B cell (primary cell): ENCODE results near the gene ZNF3.

Source experiments
- EZH2 ChIP-seq: IDR thresholded peaks from 2 replicates; pipeline ENCODE4 v1.6.1; 2012; ENCODE audit warnings: borderline replicate concordance, low read depth, mild to moderate bottlenecking, moderate library complexity, low read length; ENCODE audit not compliant: insufficient read depth, poor library complexity, severe bottlenecking
- TF ChIP-seq, protein P1 (sequence below): fragments of 200-600 bp; IDR thresholded peaks from one replicate; pipeline ENCODE4 v1.8.0; 2022; ENCODE audit warnings: antibody characterized with exemption, mild to moderate bottlenecking

DNA sequence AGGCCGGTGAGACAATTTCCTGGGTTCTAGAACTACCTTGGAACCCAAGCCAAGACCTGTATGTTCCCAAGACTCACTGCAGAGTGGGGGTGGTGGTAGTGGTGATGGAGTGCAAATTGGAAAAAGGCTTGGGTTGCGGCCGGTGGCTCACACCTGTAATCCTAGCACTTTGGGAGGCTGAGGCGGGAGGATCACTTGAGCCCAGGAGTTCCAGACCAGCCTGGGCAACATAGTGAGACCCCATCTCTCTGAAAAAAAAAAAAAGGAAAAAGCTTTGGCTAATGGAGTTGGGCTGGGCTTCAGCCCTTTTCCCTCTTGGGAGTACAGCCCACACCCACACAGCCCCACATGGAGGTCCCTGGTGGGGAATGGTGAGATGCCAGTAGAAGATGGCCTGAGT, 24.0 kb upstream of the ZNF3 start:
- TF ChIP-seq, protein P1, sequence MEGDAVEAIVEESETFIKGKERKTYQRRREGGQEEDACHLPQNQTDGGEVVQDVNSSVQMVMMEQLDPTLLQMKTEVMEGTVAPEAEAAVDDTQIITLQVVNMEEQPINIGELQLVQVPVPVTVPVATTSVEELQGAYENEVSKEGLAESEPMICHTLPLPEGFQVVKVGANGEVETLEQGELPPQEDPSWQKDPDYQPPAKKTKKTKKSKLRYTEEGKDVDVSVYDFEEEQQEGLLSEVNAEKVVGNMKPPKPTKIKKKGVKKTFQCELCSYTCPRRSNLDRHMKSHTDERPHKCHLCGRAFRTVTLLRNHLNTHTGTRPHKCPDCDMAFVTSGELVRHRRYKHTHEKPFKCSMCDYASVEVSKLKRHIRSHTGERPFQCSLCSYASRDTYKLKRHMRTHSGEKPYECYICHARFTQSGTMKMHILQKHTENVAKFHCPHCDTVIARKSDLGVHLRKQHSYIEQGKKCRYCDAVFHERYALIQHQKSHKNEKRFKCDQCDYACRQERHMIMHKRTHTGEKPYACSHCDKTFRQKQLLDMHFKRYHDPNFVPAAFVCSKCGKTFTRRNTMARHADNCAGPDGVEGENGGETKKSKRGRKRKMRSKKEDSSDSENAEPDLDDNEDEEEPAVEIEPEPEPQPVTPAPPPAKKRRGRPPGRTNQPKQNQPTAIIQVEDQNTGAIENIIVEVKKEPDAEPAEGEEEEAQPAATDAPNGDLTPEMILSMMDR: no peak
- TF ChIP-seq EZH2: no peak
